Mucosa of stomach (tissue), 1 donor: ENCODE data around the gene NOB1.

Experiments
- H3K27me3 ChIP-seq: one replicate; pipeline ENCODE4 v1.7.0; 2013; ENCODE audit warnings: mild to moderate bottlenecking, low read length; ENCODE audit not compliant: control insufficient read depth, insufficient read depth
- H3K36me3 ChIP-seq: one replicate; pipeline ENCODE4 v1.7.0; 2013; ENCODE audit warnings: low read length; ENCODE audit not compliant: control insufficient read depth, insufficient read depth
- H3K4me1 ChIP-seq: one replicate; pipeline ENCODE4 v1.7.0; 2013; ENCODE audit warnings: mild to moderate bottlenecking, low read length; ENCODE audit not compliant: control insufficient read depth, insufficient read depth
- H3K4me3 ChIP-seq: one replicate; pipeline ENCODE4 v1.7.0; 2013; ENCODE audit warnings: low read length
- H3K9ac ChIP-seq: one replicate; pipeline ENCODE4 v1.7.0; 2013; ENCODE audit warnings: mild to moderate bottlenecking, low read length, moderate library complexity
- H3K9me3 ChIP-seq: one replicate; pipeline ENCODE4 v1.7.0; 2013; ENCODE audit warnings: mild to moderate bottlenecking, low read length, moderate library complexity; ENCODE audit not compliant: control insufficient read depth
- donor health status: Pancreatic carcinoma.

Gene NOB1

GRCh38 chr16:69691980-69692911, 62.5 kb downstream of the NOB1 start:
- Histone ChIP-seq H3K36me3 (peaks cover 22% of the 10 kb centered on the region), H3K4me3 (no peak overlapping the region), H3K4me1 (no peaks in the 10 kb centered on the region), H3K27me3 (no peaks in the 10 kb centered on the region), H3K9ac (no peak overlapping the region), H3K9me3 (no peaks in the 10 kb centered on the region)
